ENCODE results near the gene SATB1. TPM values are rescaled to one million over a fixed set of nuclear protein-coding genes. Genes with fewer than 3 reads are reported as not detected.

The SATB1 gene
- total RNA-seq, 1 experiment from 2014 or later: 2.7 TPM

DNA sequence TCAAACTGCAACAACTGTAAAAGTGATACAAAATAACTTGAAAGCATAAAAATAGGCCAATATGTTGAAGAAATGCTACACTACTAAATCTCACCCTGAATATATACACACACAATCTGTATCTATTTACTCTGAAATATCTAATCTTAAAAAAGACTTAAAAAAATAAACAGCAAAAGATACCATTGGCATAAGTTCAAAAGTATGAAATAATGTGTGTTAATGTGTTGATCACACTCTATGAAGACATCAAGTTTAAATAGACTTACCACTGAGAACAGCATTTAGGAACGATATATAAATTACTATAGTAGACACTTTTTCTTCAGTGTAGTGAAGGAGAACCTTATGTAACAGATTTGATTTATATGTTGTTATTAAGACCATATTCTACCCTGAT is 14.1 kb upstream of the SATB1 start:
- DNase-seq (ENCODE audit: low read depth, low spot score) (no peak), ATAC-seq (no peak)
- no peak overlapping the region for H2AFZ ChIP-seq (ENCODE audit: low read depth, low read length, poor library complexity, severe bottlenecking)
- RAD21 ChIA-PET (ENCODE audit: low non-redundant PET in 1 of 2, low total read pairs in 2 of 2, uncharacterized antibody in 2 of 2, unreplicated experiment in 2 of 2): no interaction called here
- H3K9me2 ChIP-seq (ENCODE audit: insufficient read depth): no peaks in the 10 kb centered on the region
- peaks cover 0 to 2% of the 10 kb centered on the region in 2 experiments; a peak in 2 of 4 replicates for H3K4me1 ChIP-seq (ENCODE audit: control insufficient read depth in 1 of 2, insufficient read depth in 2 of 2, low read length in 2 of 2)
- no peaks in the 10 kb centered on the region for H3K36me3 ChIP-seq (ENCODE audit: control insufficient read depth in 1 of 2, insufficient read depth in 2 of 2, low read length in 2 of 2)
- H3K9ac ChIP-seq (ENCODE audit: low read length): no peak overlapping the region
- no peaks in the 10 kb centered on the region for H4K20me1 ChIP-seq (ENCODE audit: insufficient read depth)
- no peak overlapping the region for H3K4me2 ChIP-seq (ENCODE audit: low read length)
- peaks cover 45% of the 10 kb centered on the region for H3K27me3 ChIP-seq (ENCODE audit: insufficient read depth, low read length)
- no TSS peak for BruUV-seq (replicated peaks)
- no peak for TF ChIP-seq FOSL1 (IDR thresholded peaks at IDR 0.05; ENCODE audit: low read depth)
- TF ChIP-seq RAD21 (IDR thresholded peaks at IDR 0.05; ENCODE audit: low read depth): no peak
- no peak for TF ChIP-seq EZH2phosphoT487 (IDR thresholded peaks at IDR 0.05; ENCODE audit: borderline replicate concordance)
- TF ChIP-seq POLR2A (IDR thresholded peaks at IDR 0.05; ENCODE audit: borderline replicate concordance, extremely low read depth, insufficient read depth, insufficient read length): no peak
- TF ChIP-seq REST (IDR thresholded peaks at IDR 0.05; ENCODE audit: low read depth): no peak
- no peak for TF ChIP-seq YY1 (IDR thresholded peaks at IDR 0.05; ENCODE audit: extremely low read depth, insufficient replicate concordance, low read depth, low read length)
- POLR2A ChIA-PET: no interaction called here
- no peaks in the 10 kb centered on the region for H3K79me2 ChIP-seq (ENCODE audit: insufficient read depth, low read length)
- CTCF ChIA-PET: no interaction called here
- H3K27ac ChIP-seq (ENCODE audit: low read depth, low read length): no peak overlapping the region
- H3K4me3 ChIP-seq (replicated peaks in 1 of 2; ENCODE audit: low read depth in 1 of 2, low read length in 2 of 2): no peak overlapping the region
- no peaks in the 10 kb centered on the region for H3K9me3 ChIP-seq (ENCODE audit: control insufficient read depth in 1 of 2, insufficient read depth in 1 of 2, low read depth in 1 of 2, low read length in 2 of 2)
- intact Hi-C loops (cut with micrococcal nuclease): no loop called here

DNA sequence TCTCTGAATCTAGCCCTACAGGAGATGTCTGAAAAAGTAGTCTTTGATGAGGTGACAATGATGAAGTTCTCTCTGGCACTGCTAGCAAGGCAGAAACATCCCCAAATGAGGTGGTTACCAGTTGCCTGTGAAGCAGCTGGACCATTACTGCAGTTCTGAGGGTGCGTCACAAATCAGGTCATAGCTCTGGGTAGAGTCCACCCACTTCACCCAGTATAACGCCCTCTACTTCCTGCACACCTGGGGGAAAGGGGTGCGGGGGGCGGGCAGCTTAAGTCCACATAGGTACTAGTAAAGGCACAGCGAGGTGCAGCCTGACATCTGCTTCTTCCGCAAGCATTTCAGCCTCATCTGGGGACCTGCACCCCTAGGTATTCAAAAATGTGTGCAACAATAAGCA is 13.4 kb upstream of the SATB1 start:
- no peak overlapping the region for H3K9ac ChIP-seq (ENCODE audit: low read length)
- no peak overlapping the region for H3K4me3 ChIP-seq (replicated peaks in 1 of 2; ENCODE audit: low read depth in 1 of 2, low read length in 2 of 2)
- no peaks in the 10 kb centered on the region for H3K9me2 ChIP-seq (ENCODE audit: insufficient read depth)
- POLR2A ChIA-PET: no interaction called here
- no peaks in the 10 kb centered on the region for H3K4me1 ChIP-seq (ENCODE audit: control insufficient read depth in 1 of 2, insufficient read depth in 2 of 2, low read length in 2 of 2)
- H3K4me2 ChIP-seq (ENCODE audit: low read length): no peak overlapping the region
- ATAC-seq (no peak), DNase-seq (ENCODE audit: low read depth, low spot score) (no peak)
- H3K9me3 ChIP-seq (ENCODE audit: control insufficient read depth in 1 of 2, insufficient read depth in 1 of 2, low read depth in 1 of 2, low read length in 2 of 2): no peaks in the 10 kb centered on the region
- CTCF ChIA-PET: no interaction called here
- no peaks in the 10 kb centered on the region for H3K36me3 ChIP-seq (ENCODE audit: control insufficient read depth in 1 of 2, insufficient read depth in 2 of 2, low read length in 2 of 2)
- BruUV-seq (replicated peaks): no TSS peak
- H3K27ac ChIP-seq (ENCODE audit: low read depth, low read length): no peak overlapping the region
- intact Hi-C loops (cut with micrococcal nuclease): no loop called here
- H3K79me2 ChIP-seq (ENCODE audit: insufficient read depth, low read length): no peaks in the 10 kb centered on the region
- no peak overlapping the region for H2AFZ ChIP-seq (ENCODE audit: low read depth, low read length, poor library complexity, severe bottlenecking)
- no peaks in the 10 kb centered on the region for H4K20me1 ChIP-seq (ENCODE audit: insufficient read depth)
- RAD21 ChIA-PET (ENCODE audit: low non-redundant PET in 1 of 2, low total read pairs in 2 of 2, uncharacterized antibody in 2 of 2, unreplicated experiment in 2 of 2): no interaction called here
- H3K27me3 ChIP-seq (ENCODE audit: insufficient read depth, low read length): peaks cover 38% of the 10 kb centered on the region
- TF ChIP-seq REST (IDR thresholded peaks at IDR 0.05; ENCODE audit: low read depth): no peak
- TF ChIP-seq SIN3A (IDR thresholded peaks at IDR 0.05; ENCODE audit: low read depth): no peak
- no peak for TF ChIP-seq SRF (IDR thresholded peaks at IDR 0.05; ENCODE audit: low read depth)
- no peak for TF ChIP-seq EZH2 (IDR thresholded peaks at IDR 0.05)
- no peak for TF ChIP-seq FOSL1 (IDR thresholded peaks at IDR 0.05; ENCODE audit: low read depth)
- no peak for TF ChIP-seq RAD21 (IDR thresholded peaks at IDR 0.05; ENCODE audit: low read depth)
- no peak for TF ChIP-seq JUND (IDR thresholded peaks at IDR 0.05)
- TF ChIP-seq TCF7L2 (IDR thresholded peaks at IDR 0.05; ENCODE audit: borderline replicate concordance, extremely low read depth, insufficient read depth, insufficient read length): no peak
- TF ChIP-seq ELF1 (IDR thresholded peaks at IDR 0.05; ENCODE audit: borderline replicate concordance, low read depth): no peak
- no peak for TF ChIP-seq EGR1 (IDR thresholded peaks at IDR 0.05; ENCODE audit: low read depth)
- no peak for TF ChIP-seq ZFX (IDR thresholded peaks at IDR 0.05)
- no peak for TF ChIP-seq ATF3 (IDR thresholded peaks at IDR 0.05)
- no peak for TF ChIP-seq CBX3 (IDR thresholded peaks at IDR 0.05; ENCODE audit: low read depth)
